GM19463 (cell line): ENCODE results near the gene NUDT21.

ENCODE experiments used
- ATAC-seq: cut with Tn5 transposase; IDR thresholded peaks from one replicate; pipeline ENCODE4 v1.9.1; 2021; ENCODE audit warnings: mild to moderate bottlenecking, moderate library complexity; ENCODE audit not compliant: unreplicated experiment

The NUDT21 gene

GRCh38 chr16:56462064-56462796 lies 11.1 kb upstream of the NUDT21 start:
- ATAC-seq: no peak

DNA sequence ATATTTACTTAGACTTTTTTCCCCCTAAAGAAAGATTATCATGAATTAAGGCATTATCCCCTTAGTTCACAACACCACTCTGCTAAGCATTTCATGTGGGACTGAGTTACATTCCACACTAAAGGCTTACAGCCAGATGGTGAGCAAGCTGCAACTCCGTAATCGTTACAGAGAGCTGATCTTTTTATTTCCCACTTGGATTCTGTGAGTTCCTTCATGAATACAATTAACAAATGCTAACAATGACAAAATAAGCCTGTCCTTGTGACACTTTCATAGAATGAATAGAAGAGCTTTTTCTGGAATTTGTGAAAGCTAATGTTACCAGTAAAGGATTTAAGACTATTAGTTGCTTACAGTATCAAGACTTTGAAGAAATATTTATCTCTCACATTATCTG lies 9.0 kb upstream of the NUDT21 start:
- ATAC-seq: no peak

DNA sequence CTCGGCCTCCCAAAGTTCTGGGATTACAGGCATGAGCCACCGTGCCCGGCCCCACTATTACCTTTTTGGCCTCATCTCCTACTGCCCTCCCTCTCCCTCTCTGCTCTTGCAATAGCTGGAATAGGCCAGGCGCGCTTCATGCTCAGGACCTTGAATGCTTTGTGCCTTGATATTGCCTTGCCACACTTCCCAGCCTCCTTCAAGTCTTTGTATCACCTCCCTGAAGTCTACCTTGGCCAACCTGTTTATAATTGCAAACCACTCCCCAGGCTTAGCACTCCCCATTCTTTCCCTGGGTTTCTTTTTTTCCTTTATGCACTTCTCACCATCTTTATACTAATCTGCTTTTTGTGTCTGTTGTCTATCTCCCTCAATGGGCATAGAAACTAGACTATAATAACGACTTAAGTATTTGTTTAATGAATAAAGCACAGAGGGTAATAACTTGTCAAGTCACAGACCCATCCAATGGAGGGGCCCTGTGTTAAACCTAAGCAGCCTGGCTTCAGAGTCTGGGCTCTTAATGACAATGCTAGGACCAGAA lies 6.9 kb upstream of the NUDT21 start:
- no peak for ATAC-seq

- ATAC-seq: peak; percentile 35
These were observed 889 bp upstream of the NUDT21 start for GRCh38 chr16:56451753-56452689.

GRCh38 chr16:56450275-56450985 lies 702 bp downstream of the NUDT21 start:
- peak; percentile 18 for ATAC-seq

DNA sequence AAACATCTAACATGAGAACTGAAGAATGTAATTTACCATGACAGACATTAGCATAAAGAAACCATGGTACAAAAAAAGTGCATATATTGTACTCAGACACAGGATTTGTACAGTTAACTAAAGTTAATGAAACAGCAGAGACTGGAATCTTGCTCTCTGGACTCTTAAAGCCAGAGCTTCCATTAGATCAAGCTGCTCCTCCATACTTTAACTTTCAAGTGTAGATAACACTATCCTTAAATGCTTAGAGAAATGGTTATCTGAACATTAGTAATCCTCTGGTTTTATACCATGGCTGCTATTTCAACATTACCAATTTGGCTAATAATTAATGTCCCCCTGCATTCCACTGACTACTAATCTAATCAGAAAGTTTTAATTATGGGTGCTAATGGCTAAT lies 3.1 kb downstream of the NUDT21 start:
- ATAC-seq: no peak

DNA sequence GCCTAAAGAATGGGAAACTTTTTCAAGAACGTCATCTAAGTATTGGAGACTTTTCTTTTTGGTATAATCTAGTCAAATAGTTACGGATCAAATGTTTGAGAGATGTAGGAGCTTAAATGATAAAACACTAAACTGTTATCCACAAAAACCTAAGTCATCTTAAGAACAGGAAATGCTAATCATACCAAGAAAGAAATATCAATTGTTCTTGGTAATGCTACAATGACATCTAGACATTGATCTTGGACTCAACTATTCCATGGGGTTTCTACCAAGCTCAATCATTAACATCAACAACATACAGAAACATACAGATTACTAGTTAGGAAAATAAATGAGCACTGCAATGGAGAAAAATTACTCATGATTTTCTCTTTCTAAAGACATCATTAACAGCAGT lies 3.8 kb downstream of the NUDT21 start:
- no peak for ATAC-seq

DNA sequence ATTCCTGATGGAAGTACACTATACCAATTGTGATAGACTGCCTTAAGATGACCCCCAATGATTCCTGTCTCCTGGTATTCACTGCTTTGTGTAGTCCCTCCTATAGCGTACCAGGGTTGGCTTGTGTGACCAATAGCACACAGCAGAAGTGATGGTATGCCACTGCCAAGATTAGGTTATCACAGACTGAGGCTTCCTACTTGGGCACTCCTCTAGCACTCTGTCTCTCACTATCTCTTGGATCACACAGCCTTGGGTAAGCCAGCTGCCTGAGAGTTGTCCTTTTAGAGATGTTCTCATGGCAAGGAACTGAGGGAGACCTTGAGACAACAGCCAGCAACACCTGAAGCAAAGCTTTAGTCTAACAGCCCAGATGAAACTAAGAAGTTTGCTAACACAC lies 13.1 kb downstream of the NUDT21 start:
- ATAC-seq: no peak

DNA sequence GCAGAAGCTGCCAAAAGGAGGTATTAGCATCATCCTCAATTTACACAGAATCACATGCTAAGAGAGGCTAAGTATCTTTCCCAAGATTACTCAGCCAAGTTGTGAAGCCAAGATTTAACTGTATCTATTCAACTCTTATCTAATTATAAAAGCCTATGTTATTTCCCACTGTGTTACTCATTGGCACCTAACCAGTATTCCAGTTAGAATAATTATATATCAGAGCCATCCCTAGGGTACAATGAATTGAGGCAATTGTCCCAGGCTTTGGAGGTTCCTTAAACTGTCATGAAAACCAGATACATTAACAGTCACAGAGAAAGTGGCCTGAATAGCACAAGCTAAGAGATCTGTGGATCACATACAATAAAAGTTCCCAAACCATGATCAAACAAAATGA lies 14.9 kb downstream of the NUDT21 start:
- no peak for ATAC-seq

GRCh38 chr16:56428091-56428490 lies 23.0 kb downstream of the NUDT21 start:
- ATAC-seq: no peak

DNA sequence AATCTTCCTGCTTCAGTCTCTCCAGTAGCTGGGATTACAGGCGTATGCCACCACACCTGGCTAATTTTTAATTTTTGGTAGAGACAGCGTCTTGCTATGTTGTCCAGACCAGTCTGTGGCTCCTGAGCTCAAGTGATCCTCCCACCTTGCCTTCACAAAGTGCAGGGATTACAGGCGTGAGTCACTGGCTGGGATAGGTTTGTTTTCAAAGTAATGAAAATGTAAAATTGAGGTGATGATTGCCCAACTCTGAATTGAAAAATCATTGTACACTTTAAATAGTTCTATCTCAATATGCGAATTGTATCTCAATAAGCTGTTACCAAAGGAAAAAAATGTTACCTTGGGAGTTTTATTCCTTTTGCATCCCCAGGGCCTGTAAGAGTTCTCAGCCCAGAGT lies 24.5 kb downstream of the NUDT21 start:
- no peak for ATAC-seq

DNA sequence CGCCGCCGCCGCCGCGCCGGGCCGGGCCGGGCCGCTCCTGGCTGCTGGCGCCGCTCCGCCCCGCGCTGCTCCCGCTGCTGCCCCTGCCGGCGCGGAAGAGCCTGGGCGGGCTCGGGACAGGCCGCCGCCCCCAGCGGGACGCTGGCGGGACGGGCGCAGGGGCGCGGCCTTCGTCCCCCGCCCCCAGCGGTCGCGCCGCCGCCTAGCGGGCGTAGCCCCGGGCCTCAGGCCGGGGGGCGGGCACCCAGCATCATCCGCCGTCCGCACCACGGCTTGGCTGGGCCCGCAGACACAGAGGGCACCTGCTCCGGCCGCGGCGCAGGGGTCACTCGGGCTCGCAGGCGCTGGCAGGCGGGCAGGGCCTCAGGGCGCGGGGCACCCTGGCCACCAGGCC lies 25.7 kb downstream of the NUDT21 start, which contains the start of gene AMFR:
Gene AMFR (minus strand): TSS at position 107 of the 394 bp plus-strand sequence. CDS start 218 bp downstream, outside the sequence.
- peak; percentile 82 for ATAC-seq

DNA sequence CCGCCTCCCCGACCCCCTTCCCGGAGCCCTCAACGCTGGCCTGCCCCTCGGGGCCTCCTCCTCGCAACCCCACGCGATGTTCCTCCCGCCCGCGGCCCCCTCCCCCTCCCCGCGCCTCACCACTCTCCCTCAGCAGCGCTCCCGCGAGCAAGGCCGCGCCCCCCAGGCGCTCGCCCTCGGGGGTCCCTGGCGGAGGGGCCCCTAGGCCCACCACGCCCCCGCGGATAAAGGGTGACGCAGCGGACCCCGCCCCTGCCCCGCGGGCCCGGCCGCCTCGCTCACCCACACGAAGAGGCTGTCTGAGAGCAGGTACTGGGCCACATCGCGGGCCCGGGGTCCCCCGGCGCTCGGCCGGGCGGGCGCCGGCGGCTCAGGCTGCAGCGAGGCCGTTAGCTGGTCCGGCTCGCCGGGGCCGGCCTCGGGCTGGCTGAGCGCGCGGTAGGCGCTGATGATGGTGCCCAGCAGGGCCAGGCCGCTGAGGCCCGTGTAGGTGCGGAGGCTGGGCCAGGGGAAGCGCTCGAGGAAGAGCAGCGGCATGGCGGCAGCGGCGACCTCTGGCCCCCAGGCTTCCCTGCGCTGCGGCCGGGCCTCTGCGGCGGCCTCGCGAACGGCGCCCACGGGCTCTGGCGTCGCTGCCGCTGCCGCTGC lies 26.2 kb downstream of the NUDT21 start:
- ATAC-seq: peak; percentile 35

DNA sequence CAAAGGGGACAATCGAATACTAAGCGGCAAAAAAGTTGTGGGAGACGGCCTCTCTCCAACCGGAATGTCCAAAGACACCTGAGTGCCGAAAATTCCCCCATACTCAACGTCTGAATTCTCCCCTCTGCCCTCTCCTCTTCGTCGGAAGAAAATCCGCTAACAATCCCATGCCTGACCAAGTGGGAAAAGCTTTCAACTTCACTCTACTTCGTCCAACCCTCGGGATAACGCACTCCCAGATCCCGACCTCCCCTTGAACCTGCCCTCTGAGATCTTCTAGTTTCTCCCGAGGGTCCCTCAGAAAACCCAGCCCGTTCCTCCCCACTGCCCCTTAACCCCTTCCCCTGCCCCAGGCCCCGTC lies 26.7 kb downstream of the NUDT21 start:
- no peak for ATAC-seq

- ATAC-seq: no peak
These were observed 27.3 kb downstream of the NUDT21 start for GRCh38 chr16:56423584-56424403.

- ATAC-seq: no peak
These were observed 28.2 kb downstream of the NUDT21 start for GRCh38 chr16:56422896-56423441.

DNA sequence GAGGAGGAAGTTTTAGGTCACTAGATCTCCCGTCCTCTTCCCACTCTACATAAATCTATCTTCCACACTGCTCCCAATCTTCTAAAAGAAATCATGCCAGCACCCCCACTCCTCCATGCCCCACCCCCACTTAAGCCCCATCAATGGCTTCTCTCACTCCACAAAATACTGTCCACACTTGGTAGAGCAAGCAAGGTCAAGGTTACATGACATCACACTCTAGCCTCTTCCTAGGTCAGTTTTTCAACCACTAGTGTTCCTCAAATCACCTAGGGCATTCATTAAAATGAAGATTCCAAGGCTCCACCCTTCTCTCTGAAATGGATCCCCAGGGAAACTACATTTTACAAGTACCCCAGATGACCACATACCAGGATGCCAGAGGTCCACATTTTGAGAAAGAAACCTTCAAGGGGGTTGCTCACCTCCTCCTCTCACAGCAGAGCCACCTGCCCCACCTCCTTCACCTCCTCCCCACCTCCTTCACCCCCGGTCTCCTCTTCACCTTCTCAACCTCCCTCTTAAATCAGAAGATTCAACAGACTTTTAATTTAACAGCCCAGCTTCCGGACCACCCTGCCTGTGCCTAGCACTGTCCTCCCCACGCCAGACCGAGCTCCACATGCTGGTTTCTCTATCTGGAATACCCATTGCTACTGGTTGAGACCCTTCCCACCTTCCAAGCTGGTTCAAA lies 29.0 kb downstream of the NUDT21 start:
- ATAC-seq: no peak

DNA sequence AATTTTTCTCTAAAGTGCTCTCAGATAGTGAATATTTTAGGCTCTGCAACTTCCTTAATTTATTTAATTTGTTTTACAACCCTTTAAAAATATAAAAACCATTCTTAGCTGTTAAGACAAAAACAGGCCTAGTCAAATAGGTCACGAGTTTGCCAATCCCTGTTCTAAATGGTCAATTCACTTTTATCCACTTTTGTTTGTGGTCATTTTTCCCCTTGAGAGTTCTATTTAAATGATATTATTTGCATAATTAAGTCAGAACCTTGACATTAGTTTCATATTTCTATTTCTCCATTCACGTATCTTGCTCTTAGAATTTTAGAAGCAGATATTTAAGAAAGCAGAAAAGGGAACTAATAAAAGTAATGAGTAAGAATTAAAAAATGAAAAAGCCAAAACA lies 29.8 kb downstream of the NUDT21 start:
- ATAC-seq: no peak

GRCh38 chr16:56420613-56421012 lies 30.5 kb downstream of the NUDT21 start:
- ATAC-seq: no peak
